ENCODE data around the gene TEX2. TPM values are rescaled to one million over a fixed set of nuclear protein-coding genes. Genes with fewer than 3 reads are reported as not detected.

TEX2 gene
- total RNA-seq, 1 donor from 2014 or later: 20.7 TPM

DNA sequence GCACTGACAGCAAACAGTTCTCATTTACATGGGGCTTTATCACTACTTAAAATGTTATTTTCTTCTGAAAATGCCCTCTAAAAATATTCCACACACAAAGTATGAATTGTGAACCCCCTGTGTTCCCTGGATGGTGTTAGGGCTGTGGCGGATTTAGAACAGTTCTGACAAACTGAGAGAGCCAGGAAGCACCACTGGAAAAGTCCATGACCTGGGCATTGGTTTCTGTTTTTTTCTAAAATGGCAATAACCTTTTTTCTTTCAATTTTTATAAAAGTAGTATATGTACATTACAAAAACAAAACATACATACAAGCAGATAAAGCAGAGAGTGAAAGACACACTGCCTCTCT is 112.1 kb downstream of the TEX2 start:
- no peak for DNase-seq (ENCODE audit: low spot score)
- Mint-ChIP-seq H3K27ac (no peak overlapping the region), H3K36me3 (ENCODE audit: low read depth) (peaks cover 34% of the 10 kb centered on the region), H3K27me3 (ENCODE audit: low read depth) (no peaks in the 10 kb centered on the region), H3K9me3 (no peaks in the 10 kb centered on the region), H3K4me1 (ENCODE audit: low read depth) (peaks cover 29% of the 10 kb centered on the region), H3K4me3 (ENCODE audit: low read depth) (no peak overlapping the region)
- intact Hi-C loops (cut with micrococcal nuclease): no loop called here

DNA sequence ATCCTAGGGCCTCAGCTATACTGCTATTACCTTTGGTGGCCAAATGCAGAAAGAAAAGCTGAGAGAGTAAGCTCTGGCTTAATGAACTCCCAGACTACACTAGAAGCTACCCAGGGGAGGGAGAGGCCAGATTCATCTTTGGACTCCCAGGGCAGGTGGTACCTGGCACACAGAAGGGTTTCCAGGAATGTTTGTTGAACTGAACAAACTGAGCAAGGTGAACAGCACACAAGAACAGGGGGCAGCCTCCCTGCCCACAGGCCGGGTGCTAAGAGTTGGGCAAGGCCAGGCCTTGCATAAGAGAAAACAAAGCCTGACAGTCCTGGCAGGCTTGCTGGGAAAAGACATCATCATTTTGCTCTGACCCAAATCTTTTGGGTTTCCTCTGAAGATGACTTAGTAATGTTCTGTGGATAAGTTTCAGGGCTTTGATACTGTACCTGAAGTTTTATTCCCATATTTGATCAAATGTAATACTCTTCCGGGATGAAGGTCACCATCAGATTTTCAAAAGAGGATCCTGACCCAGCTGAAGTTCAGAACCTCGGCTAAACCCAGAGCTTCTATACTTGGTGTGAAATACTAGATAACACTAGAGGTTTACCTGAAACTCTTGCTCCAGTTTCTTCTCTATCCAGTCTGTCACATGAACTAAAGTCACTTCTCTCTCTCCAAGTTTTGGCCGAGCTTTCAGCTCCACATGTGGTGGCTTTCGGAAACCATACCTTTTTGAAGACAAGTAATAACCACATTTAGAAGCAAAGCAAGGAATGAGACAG is 112.6 kb downstream of the TEX2 start:
- Mint-ChIP-seq H3K36me3 (ENCODE audit: low read depth) (peaks cover 34% of the 10 kb centered on the region), H3K4me1 (ENCODE audit: low read depth) (peaks cover 25% of the 10 kb centered on the region), H3K27me3 (ENCODE audit: low read depth) (no peaks in the 10 kb centered on the region), H3K9me3 (no peaks in the 10 kb centered on the region), H3K4me3 (ENCODE audit: low read depth) (no peak overlapping the region), H3K27ac (no peak overlapping the region)
- no peak for DNase-seq (ENCODE audit: low spot score)
- intact Hi-C loops (cut with micrococcal nuclease): no loop called here

DNA sequence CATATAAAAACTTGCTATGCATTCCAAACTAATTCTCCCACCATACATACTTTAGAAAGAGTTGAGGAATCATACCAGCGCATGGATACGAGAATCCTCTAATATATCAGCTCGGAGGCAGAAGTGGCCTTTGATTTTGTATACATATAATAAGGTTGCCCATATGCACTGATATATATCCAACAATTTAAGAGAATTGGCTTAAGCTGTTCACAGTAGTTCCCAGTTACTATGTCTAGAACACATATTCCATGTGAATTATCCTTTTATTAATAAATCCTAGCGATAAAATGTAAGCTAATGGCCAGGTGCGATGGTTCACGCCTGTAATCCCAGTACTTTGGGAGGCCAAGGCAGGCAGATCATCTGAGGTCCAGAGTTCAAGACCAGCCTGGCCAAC is 113.9 kb downstream of the TEX2 start:
- H3K4me1 Mint-ChIP-seq (ENCODE audit: low read depth): peaks cover 21% of the 10 kb centered on the region
- no peak overlapping the region for H3K4me3 Mint-ChIP-seq (ENCODE audit: low read depth)
- no peak overlapping the region for H3K27ac Mint-ChIP-seq
- H3K27me3 Mint-ChIP-seq (ENCODE audit: low read depth): no peaks in the 10 kb centered on the region
- no peaks in the 10 kb centered on the region for H3K9me3 Mint-ChIP-seq
- H3K36me3 Mint-ChIP-seq (ENCODE audit: low read depth): peaks cover 34% of the 10 kb centered on the region
- DNase-seq (ENCODE audit: low spot score): no peak
- intact Hi-C loops (cut with micrococcal nuclease): loop anchor here (5.0 to 10.0 kb wide), 3 partner anchors 53 to 304 kb away; partner anchors contain the start of gene SMARCD2

DNA sequence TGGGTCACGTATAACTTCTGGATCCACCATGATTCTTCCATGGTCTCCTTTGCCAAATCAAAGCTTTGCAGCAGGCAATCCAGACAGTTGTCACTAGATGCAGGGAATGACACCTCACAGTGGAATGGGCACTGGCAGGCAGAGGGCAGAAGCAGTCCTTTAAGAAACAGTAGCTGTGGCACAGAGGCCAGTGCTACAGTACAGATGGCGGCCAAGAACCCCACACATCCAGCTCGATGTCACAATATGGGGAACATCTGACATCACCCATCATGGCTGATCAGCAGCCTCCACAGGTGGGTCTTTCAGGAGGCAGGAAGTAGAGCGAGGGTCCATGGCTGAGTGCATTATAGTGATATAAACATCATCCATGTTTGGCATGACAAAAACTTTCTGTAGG is 114.4 kb downstream of the TEX2 start:
- no peak for DNase-seq (ENCODE audit: low spot score)
- Mint-ChIP-seq H3K27ac (peak overlapping the region; percentile 17), H3K4me1 (ENCODE audit: low read depth) (peaks cover 21% of the 10 kb centered on the region), H3K4me3 (ENCODE audit: low read depth) (no peak overlapping the region), H3K9me3 (no peaks in the 10 kb centered on the region), H3K27me3 (ENCODE audit: low read depth) (no peaks in the 10 kb centered on the region), H3K36me3 (ENCODE audit: low read depth) (peaks cover 34% of the 10 kb centered on the region)
- intact Hi-C loops (cut with micrococcal nuclease): loop anchor here (5.0 to 10.0 kb wide), 3 partner anchors 54 to 304 kb away; partner anchors contain the start of gene SMARCD2

DNA sequence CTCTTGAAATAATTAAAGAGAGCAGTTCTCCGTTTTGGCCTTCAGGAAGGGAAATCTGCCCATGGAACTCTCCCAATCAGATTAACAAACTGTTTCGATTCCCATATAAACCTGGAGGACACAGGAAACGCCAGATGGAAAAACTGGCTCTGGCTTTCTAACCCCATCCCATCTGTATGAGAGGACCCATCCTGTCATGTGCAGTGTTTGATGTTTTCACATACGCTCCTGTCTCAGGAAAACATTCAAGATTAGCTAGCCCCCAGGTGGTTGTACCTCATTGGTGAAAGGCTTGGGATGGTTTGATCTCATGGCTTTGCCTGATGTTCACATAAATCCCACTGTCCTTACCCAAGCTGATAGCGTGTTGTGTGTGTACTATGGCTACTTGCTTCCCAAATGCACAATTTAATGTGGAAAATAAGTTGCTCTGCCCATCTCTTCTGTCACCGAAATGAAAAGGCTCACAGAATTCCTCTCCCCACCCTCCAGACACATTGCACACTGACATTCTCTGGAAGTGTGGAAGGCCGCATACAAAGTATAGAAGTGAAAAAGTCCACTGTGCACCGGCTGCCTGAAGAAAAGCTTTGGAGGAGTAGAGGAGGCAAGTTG is 114.9 kb downstream of the TEX2 start:
- peak overlapping the region; percentile 54 for H3K4me3 Mint-ChIP-seq (ENCODE audit: low read depth)
- no peaks in the 10 kb centered on the region for H3K9me3 Mint-ChIP-seq
- no peaks in the 10 kb centered on the region for H3K27me3 Mint-ChIP-seq (ENCODE audit: low read depth)
- peaks cover 21% of the 10 kb centered on the region for H3K4me1 Mint-ChIP-seq (ENCODE audit: low read depth)
- no peak for DNase-seq (ENCODE audit: low spot score)
- intact Hi-C loops (cut with micrococcal nuclease): loop anchor here (5.0 to 10.0 kb wide), 3 partner anchors 54 to 303 kb away; partner anchors contain the start of gene SMARCD2
- peaks cover 30% of the 10 kb centered on the region for H3K36me3 Mint-ChIP-seq (ENCODE audit: low read depth)
- H3K27ac Mint-ChIP-seq: peak overlapping the region; percentile 17

DNA sequence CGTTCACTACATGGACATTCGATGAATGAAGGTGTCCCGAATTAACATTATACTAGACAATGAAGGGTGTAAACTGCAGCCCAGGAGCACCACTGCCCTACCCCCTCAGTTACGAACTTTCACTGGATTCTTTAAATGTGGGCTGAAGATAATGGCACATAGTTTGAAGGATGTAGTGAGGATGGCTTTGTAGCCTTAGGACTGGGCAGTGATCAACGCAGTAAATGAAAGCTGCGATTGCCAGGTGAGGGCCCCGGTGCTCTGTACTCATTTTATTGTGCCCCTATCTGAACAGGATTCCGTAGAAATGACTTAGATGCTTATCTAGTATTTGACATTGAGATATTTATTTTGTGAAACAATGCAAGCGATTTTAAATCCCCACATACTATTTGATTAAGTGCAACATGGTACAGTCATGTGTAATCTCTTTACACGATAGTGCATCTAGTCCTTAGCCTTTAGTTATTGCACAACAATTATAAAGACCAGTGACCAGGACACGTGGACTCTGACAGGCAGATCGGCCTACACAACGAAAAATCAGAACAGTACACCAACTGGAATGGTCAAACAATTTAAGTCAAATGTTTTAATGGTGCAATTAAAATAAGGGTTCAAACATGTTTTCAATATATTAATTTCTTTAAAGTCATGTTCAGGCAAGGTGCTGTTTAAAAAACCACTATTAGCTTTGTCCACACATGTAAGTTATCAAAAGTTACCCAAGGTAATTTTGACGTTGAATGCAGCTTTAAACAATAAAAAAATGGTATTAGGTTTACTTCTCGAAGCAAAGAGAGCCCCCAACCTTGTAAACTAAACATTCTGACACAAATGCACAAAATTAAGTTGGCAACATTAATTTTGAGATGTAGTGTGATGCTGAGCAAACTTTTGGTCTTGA is 115.7 kb downstream of the TEX2 start:
- Mint-ChIP-seq H3K4me3 (ENCODE audit: low read depth) (no peak overlapping the region), H3K36me3 (ENCODE audit: low read depth) (peaks cover 22% of the 10 kb centered on the region), H3K9me3 (no peaks in the 10 kb centered on the region), H3K27me3 (ENCODE audit: low read depth) (no peaks in the 10 kb centered on the region), H3K4me1 (ENCODE audit: low read depth) (peaks cover 21% of the 10 kb centered on the region), H3K27ac (no peak overlapping the region)
- DNase-seq (ENCODE audit: low spot score): no peak
- intact Hi-C loops (cut with micrococcal nuclease): loop anchor here (5.0 to 10.0 kb wide), 3 partner anchors 55 to 303 kb away; partner anchors contain the start of gene SMARCD2

DNA sequence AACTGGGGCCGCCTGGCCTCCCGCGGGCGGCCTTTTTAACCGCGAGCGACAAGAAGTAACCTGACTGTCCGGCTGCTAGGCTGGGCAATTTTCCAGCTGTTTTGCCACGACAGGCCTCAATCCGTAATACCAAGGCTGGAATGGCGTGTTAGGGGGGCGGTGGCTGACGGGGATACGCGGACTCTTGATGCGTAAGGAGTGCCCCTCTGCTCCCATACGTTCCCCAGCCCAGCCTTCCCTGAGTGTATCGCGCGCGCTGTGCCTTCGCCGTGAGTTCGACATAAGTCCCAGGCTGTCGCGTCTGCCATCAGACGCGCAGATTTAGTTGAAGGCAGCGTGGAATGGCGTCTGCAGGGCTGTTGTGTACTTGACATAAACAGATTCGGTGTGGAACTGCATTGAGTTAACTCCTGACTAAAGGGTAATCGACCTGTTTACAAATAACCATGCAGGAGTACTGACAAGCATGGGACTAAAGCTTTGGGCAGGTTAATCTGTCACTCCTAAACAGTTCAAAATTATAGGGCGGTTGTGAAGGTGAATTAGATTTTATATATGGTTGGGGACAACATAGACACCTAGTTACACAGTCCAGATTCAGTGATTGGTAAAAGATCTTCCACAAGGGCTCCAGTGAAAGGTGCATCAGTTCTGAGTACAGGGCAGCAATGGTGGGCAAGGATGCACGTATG is 116.5 kb downstream of the TEX2 start:
- Mint-ChIP-seq H3K4me1 (ENCODE audit: low read depth) (peaks cover 21% of the 10 kb centered on the region), H3K27ac (no peak overlapping the region), H3K36me3 (ENCODE audit: low read depth) (peaks cover 18% of the 10 kb centered on the region), H3K27me3 (ENCODE audit: low read depth) (no peaks in the 10 kb centered on the region), H3K9me3 (no peaks in the 10 kb centered on the region), H3K4me3 (ENCODE audit: low read depth) (no peak overlapping the region)
- DNase-seq (ENCODE audit: low spot score): no peak
- intact Hi-C loops (cut with micrococcal nuclease): loop anchor here (5.0 to 10.0 kb wide), 3 partner anchors 56 to 302 kb away; partner anchors contain the start of gene SMARCD2

DNA sequence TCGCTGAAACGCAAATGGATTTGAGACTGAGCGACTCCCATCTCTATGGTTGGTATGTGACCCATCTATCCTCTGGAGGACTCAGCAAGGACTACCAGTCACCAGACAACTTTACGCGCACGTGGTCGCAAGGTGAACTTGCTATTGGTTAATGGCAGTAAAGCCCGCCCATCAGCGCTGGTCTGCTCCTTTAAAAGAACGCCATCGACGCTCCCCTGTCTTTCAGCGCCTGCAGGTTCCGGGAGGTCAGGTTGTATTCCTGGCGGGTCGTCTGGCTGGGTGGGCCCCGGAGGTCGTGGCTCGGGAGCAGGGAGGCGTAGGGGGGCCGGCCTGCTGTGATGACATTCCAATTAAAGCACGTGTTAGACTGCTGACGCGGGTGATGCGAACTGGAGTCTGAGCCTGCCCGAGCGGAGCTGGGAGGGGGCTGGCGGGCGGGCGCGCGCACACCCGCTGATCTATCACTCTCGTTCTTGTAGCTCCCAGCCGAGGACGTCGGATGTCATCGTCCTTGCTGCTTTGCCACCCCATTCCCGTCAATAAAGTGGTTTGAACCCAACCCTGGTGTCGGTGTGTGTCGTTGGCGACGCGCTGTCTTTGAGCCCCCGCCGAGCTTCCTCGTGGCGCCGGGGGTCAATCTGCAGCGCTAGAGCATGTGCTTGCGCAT is 117.2 kb downstream of the TEX2 start:
- peaks cover 21% of the 10 kb centered on the region for H3K4me1 Mint-ChIP-seq (ENCODE audit: low read depth)

DNA sequence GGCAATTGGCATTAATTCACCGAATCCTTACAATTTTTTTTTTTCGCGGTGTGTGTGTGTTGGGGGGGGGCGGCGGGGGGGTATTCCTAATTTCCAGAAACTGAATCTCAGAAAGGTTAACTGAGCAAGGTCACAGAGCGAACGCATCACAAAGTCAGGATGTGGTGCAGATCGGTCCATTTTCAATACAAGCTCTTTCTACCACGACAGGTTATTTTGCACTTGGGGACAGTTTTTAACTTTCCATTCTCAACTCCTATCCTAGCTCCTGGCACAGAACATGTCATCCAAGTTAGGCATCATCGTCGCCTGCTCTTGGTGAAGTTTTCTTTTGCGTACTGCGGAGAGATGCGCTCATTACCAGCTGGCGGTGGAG is 117.7 kb downstream of the TEX2 start:
- H3K27me3 Mint-ChIP-seq (ENCODE audit: low read depth): no peaks in the 10 kb centered on the region
- peaks cover 18% of the 10 kb centered on the region for H3K36me3 Mint-ChIP-seq (ENCODE audit: low read depth)
- peaks cover 21% of the 10 kb centered on the region for H3K4me1 Mint-ChIP-seq (ENCODE audit: low read depth)
- no peaks in the 10 kb centered on the region for H3K9me3 Mint-ChIP-seq
- no peak for DNase-seq (ENCODE audit: low spot score)
- H3K4me3 Mint-ChIP-seq (ENCODE audit: low read depth): no peak overlapping the region
- intact Hi-C loops (cut with micrococcal nuclease): loop anchor here (1.0 to 10.0 kb wide), 6 partner anchors 15 to 301 kb away; partner anchors contain the start of genes ERN1, SMARCD2 and TEX2
- no peak overlapping the region for H3K27ac Mint-ChIP-seq

More for the DNA sequence above, 117.2 kb downstream of the TEX2 start:
- no peaks in the 10 kb centered on the region for H3K9me3 Mint-ChIP-seq
- H3K36me3 Mint-ChIP-seq (ENCODE audit: low read depth): peaks cover 18% of the 10 kb centered on the region
- no peak overlapping the region for H3K4me3 Mint-ChIP-seq (ENCODE audit: low read depth)
- no peak overlapping the region for H3K27ac Mint-ChIP-seq
- intact Hi-C loops (cut with micrococcal nuclease): loop anchor here (1.0 to 10.0 kb wide), 6 partner anchors 15 to 301 kb away; partner anchors contain the start of genes ERN1, SMARCD2 and TEX2
- H3K27me3 Mint-ChIP-seq (ENCODE audit: low read depth): no peaks in the 10 kb centered on the region
- peak; percentile 94 for DNase-seq (ENCODE audit: low spot score)

DNA sequence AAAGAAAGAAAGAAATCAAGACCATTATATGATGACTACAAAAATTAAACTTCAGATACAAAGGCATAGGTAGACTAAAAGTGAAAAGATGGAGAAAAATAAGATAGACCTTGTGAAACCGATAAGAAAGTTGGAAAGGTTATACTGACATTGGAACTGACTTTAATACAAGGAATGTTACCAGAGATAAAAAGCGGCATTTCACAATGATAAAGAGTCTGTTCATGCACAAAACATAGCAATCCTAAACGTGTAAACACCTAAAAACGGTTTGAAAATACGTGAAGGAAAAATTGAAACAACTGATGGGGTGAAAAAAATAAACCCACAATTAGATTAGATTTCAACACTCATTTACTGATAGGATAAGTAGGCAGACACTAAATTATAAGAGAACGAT is 123.5 kb downstream of the TEX2 start:
- no peaks in the 10 kb centered on the region for H3K9me3 Mint-ChIP-seq
- H3K36me3 Mint-ChIP-seq (ENCODE audit: low read depth): no peaks in the 10 kb centered on the region
- H3K4me3 Mint-ChIP-seq (ENCODE audit: low read depth): no peak overlapping the region
- DNase-seq (ENCODE audit: low spot score): no peak
- intact Hi-C loops (cut with micrococcal nuclease): no loop called here
- no peaks in the 10 kb centered on the region for H3K4me1 Mint-ChIP-seq (ENCODE audit: low read depth)
- no peaks in the 10 kb centered on the region for H3K27me3 Mint-ChIP-seq (ENCODE audit: low read depth)
- H3K27ac Mint-ChIP-seq: no peak overlapping the region

DNA sequence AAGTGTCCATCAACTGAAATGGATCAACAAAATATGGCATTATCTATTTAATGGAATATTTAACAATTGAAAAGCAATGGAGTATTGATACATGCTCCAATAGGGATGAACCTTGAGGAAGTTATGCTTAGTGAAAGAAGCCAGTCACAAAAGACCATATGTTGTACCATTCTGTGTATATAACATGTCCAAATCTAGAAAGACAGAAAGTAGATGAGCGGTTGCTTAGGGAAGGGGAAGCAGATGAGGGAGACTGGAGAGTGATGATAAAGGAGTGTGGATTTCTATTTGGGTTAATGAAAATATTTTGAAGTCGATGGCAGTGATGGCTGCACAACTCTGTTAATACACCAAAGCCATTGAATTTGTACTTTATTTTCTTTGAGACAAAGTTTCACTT is 124.6 kb downstream of the TEX2 start:
- Mint-ChIP-seq H3K4me1 (ENCODE audit: low read depth) (peaks cover 3% of the 10 kb centered on the region), H3K4me3 (ENCODE audit: low read depth) (no peak overlapping the region), H3K27me3 (ENCODE audit: low read depth) (no peaks in the 10 kb centered on the region), H3K27ac (no peak overlapping the region), H3K36me3 (ENCODE audit: low read depth) (no peaks in the 10 kb centered on the region), H3K9me3 (no peaks in the 10 kb centered on the region)
- no peak for DNase-seq (ENCODE audit: low spot score)
- intact Hi-C loops (cut with micrococcal nuclease): no loop called here
